ENCODE data around the gene C9orf43.

DNA sequence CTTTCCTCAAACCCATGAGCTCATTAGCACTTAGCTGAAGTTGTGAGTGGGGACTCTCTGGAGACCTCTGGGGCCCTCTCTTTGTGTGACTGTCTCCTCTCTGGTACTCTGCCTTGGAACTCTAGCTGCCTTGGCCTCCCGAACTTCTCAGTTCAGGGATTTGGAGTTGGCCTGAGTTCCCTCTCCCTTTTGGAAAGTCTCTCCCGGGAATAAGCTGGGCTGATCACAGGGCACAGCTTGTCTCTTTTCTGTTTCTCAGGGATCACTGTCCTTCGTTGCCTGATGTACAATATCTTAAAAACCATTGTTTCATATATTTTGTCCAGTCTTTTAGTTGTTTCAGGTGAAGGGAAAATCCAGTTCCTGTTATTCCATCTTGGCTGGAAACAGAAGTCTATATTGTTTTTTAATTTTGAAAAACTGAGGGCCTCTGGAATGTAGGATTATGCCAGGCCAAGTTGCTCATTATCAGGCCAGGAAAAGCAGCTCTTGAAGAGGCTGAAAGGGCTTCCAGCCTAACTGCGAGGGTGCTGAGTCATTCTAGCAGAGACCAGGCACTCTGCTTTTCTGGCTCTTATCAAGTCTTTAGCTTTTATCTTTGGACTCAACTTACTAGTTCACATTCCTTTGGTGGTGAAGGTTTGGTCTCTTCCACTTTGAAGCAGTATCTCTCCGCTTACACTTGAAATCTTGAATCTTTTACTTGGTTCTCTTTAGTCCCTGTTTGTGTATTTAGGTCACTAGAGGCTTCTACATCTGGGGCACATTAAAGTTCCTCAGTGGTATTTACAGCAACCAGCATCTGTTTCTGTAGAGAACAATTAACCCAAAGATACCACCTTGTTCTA lies 44.6 kb downstream of the C9orf43 start:
- no peak for TF ChIP-seq POLR2A (IDR thresholded peaks at IDR 0.05; ENCODE audit: low read depth, low read length)
- TF ChIP-seq TAF1 (IDR thresholded peaks at IDR 0.05; ENCODE audit: borderline replicate concordance, low read depth, low read length): no peak

All from GM12892 (cell line).